HCT116 (cell line): ENCODE data around the gene OSBPL10. TPM values are rescaled to one million over a fixed set of nuclear protein-coding genes. Genes with fewer than 3 reads are reported as not detected.

Experiments used
- ATAC-seq: fragments of 200-7000 bp; cut with Tn5 transposase; 2 replicates; pipeline ENCODE4 v1.9.1; 2020; ENCODE audit warnings: mild to moderate bottlenecking, moderate library complexity
- BruUV-seq: library from RNA; stranded (reverse); fragments of 400-500 nt; replicated peaks from 2 replicates; lab custom pipeline; 2021; lab: Mats Ljungman, UMichigan
- CTCF ChIA-PET: fragments of 300-600 bp; sonication (Branson Sonifier 250); formaldehyde crosslinking; loops from one replicate; lab custom pipeline; 2021; ENCODE audit warnings: antibody characterized with exemption; lab: Charles Lee
- POLR2A ChIA-PET: fragments of 300-600, 350-600 bp; sonication (Branson Sonifier 250); formaldehyde crosslinking; loops from one replicate; lab custom pipeline; 2021; ENCODE audit warnings: antibody characterized with exemption; lab: Charles Lee
- RAD21 ChIA-PET, 2 experiments: fragments of 300-600 bp; sonication (Branson Sonifier 250); formaldehyde crosslinking; loops; one replicate each; lab custom pipeline; 2023; ENCODE audit warnings: low total read pairs in 2 of 2; ENCODE audit not compliant: uncharacterized antibody in 2 of 2, unreplicated experiment in 2 of 2, low non-redundant PET in 1 of 2; lab: Charles Lee
- DNase-seq: peaks from one replicate; pipeline ENCODE4 v3.0.0-alpha.2; 2010; ENCODE audit warnings: low read depth, low spot score
- H2AFZ ChIP-seq: fragments of 200-600 bp; shearing (Covaris generic), sonication (generic); 2 replicates; pipeline ENCODE4 v1.6.1; 2017; ENCODE audit warnings: low read depth, mixed run types, mixed read lengths, antibody characterized with exemption, low read length; ENCODE audit not compliant: poor library complexity, severe bottlenecking
- H3K27ac ChIP-seq: 2 replicates; pipeline ENCODE4 v1.5.1; 2012; ENCODE audit warnings: low read depth, low read length
- H3K27me3 ChIP-seq: fragments of 200-600 bp; sonication (generic); 2 replicates; pipeline ENCODE4 v1.6.1; 2016; ENCODE audit warnings: mixed run types, low read length, mixed read lengths; ENCODE audit not compliant: insufficient read depth
- H3K36me3 ChIP-seq, 2 experiments: fragments of 200-500 bp in 1 of 2; fragments of 200-600 bp in 1 of 2; sonication (Bioruptor generic) in 1 of 2; sonication (generic) in 1 of 2; 2 replicates each; pipeline versions ENCODE4 v1.5.1 to v1.6.1; 2014 to 2016; ENCODE audit warnings: low read length in 2 of 2, inconsistent platforms in 1 of 2, mixed read lengths in 1 of 2, mixed run types in 1 of 2; ENCODE audit not compliant: insufficient read depth in 2 of 2, control insufficient read depth in 1 of 2
- H3K4me1 ChIP-seq, 2 experiments: fragments of 200-600 bp in 1 of 2; sonication (generic) in 1 of 2; 2 replicates each; pipeline versions ENCODE4 v1.5.1 to v1.6.1; 2012 to 2017; ENCODE audit warnings: low read length in 2 of 2, inconsistent platforms in 1 of 2, mild to moderate bottlenecking in 1 of 2, mixed read lengths in 1 of 2, mixed run types in 1 of 2, moderate library complexity in 1 of 2; ENCODE audit not compliant: insufficient read depth in 2 of 2, control insufficient read depth in 1 of 2
- H3K4me2 ChIP-seq: fragments of 200-600 bp; sonication (generic); 2 replicates; pipeline ENCODE4 v1.6.1; 2017; ENCODE audit warnings: mixed run types, low read length, mixed read lengths
- H3K4me3 ChIP-seq, 2 experiments: fragments of 200-600 bp in 1 of 2; sonication (generic) in 1 of 2; replicated peaks in 1 of 2; 2 replicates each; pipeline ENCODE4 v1.5.1; 2011 to 2016; ENCODE audit warnings: low read length in 2 of 2, control low read depth in 1 of 2, low read depth in 1 of 2, mild to moderate bottlenecking in 1 of 2, mixed read lengths in 1 of 2, mixed run types in 1 of 2
- H3K79me2 ChIP-seq: fragments of 200-600 bp; sonication (generic); 2 replicates; pipeline ENCODE4 v1.6.1; 2017; ENCODE audit warnings: mild to moderate bottlenecking, mixed run types, low read length, moderate library complexity, mixed read lengths; ENCODE audit not compliant: insufficient read depth
- H3K9ac ChIP-seq: fragments of 200-600 bp; sonication (generic); 2 replicates; pipeline ENCODE4 v1.6.1; 2016; ENCODE audit warnings: low read length, mixed read lengths
- H3K9me2 ChIP-seq: fragments of 200-600 bp; sonication (generic), shearing (Covaris generic); 2 replicates; pipeline ENCODE4 v1.6.1; 2017; ENCODE audit warnings: mixed run types, mild to moderate bottlenecking, moderate library complexity; ENCODE audit not compliant: insufficient read depth
- H3K9me3 ChIP-seq, 2 experiments: fragments of 200-500 bp in 1 of 2; fragments of 200-600 bp in 1 of 2; sonication (Bioruptor generic) in 1 of 2; sonication (generic) in 1 of 2; 2 replicates each; pipeline ENCODE4 v1.6.1; 2014 to 2017; ENCODE audit warnings: low read length in 2 of 2, mixed read lengths in 2 of 2, inconsistent platforms in 1 of 2, low read depth in 1 of 2, mild to moderate bottlenecking in 1 of 2, mixed run types in 1 of 2, moderate library complexity in 1 of 2; ENCODE audit not compliant: control insufficient read depth in 1 of 2, insufficient read depth in 1 of 2
- H4K20me1 ChIP-seq: fragments of 200-600 bp; sonication (generic), shearing (Covaris generic); 2 replicates; pipeline ENCODE4 v1.6.1; 2017; ENCODE audit warnings: mixed run types, mild to moderate bottlenecking, moderate library complexity; ENCODE audit not compliant: insufficient read depth
- CEBPB ChIP-seq: IDR thresholded peaks from 2 replicates; pipeline ENCODE4 v1.6.1; 2012; ENCODE audit warnings: low read depth
- CTCF ChIP-seq, 3 experiments: fragments of 200-600 bp in 1 of 3; sonication (generic) in 1 of 3; IDR thresholded peaks in 2 of 3; conservative IDR thresholded peaks in 1 of 3; 2 replicates each; pipeline ENCODE4 v1.5.1; 2012 to 2017; ENCODE audit warnings: low read depth in 2 of 3, low read length in 2 of 3, antibody characterized with exemption in 1 of 3, borderline replicate concordance in 1 of 3, control low read depth in 1 of 3, mild to moderate bottlenecking in 1 of 3, mixed read lengths in 1 of 3, mixed run types in 1 of 3, moderate library complexity in 1 of 3; ENCODE audit not compliant: insufficient read depth in 1 of 3
- ELF1 ChIP-seq: IDR thresholded peaks from 2 replicates; pipeline ENCODE4 v1.6.1; 2012; ENCODE audit warnings: low read depth, borderline replicate concordance
- EZH2 ChIP-seq: fragments of 200-600 bp; sonication (generic); IDR thresholded peaks from 2 replicates; pipeline ENCODE4 v1.6.1; 2017; ENCODE audit warnings: antibody characterized with exemption, mixed run types
- FOSL1 ChIP-seq: IDR thresholded peaks from 2 replicates; pipeline ENCODE4 v1.6.1; 2012; ENCODE audit warnings: low read depth
- MAX ChIP-seq: IDR thresholded peaks from 2 replicates; pipeline ENCODE4 v1.6.1; 2012
- RAD21 ChIP-seq: IDR thresholded peaks from 2 replicates; pipeline ENCODE4 v1.6.1; 2012; ENCODE audit warnings: low read depth, mild to moderate bottlenecking
- REST ChIP-seq: IDR thresholded peaks from 2 replicates; pipeline ENCODE4 v1.6.1; 2012; ENCODE audit warnings: low read depth
- SRF ChIP-seq: IDR thresholded peaks from 2 replicates; pipeline ENCODE4 v1.6.1; 2012; ENCODE audit warnings: low read depth
- TCF7L2 ChIP-seq: IDR thresholded peaks from 2 replicates; pipeline ENCODE4 v1.7.0; 2011; ENCODE audit warnings: borderline replicate concordance, inconsistent platforms; ENCODE audit not compliant: insufficient read depth, insufficient read length; ENCODE audit errors: extremely low read depth
- ZFX ChIP-seq: fragments of 450-650 bp; IDR thresholded peaks from 2 replicates; pipeline ENCODE4 v1.6.1; 2017
- intact Hi-C: fragments of 100-400 bp; cut with micrococcal nuclease; formaldehyde crosslinking; loops from 2 replicates; pipeline ENCODE4 v1.10.0; 2022
- total RNA-seq: library from RNA; stranded (reverse); gene quantifications from one replicate; pipeline ENCODE4 v1.2.1, GENCODE V29; 2021; ENCODE audit not compliant: unreplicated experiment

OSBPL10 gene
- total RNA-seq, 1 experiment from 2014 or later, result 25.8 TPM

GRCh38 chr3:31645256-31645655, 335.8 kb downstream of the OSBPL10 start:
- Histone ChIP-seq H3K9me3 (peaks cover 0 to 10% of the 10 kb centered on the region in 2 experiments; a peak in 1 of 4 replicates), H3K4me1 (no peaks in the 10 kb centered on the region), H3K79me2 (no peaks in the 10 kb centered on the region), H3K9ac (no peak overlapping the region), H4K20me1 (no peaks in the 10 kb centered on the region), H3K36me3 (peaks cover 5 to 24% of the 10 kb centered on the region in 2 experiments; a peak in 2 of 4 replicates), H3K9me2 (no peaks in the 10 kb centered on the region), H3K4me3 (no peak overlapping the region), H3K27ac (no peak overlapping the region), H3K4me2 (no peak overlapping the region), H3K27me3 (no peaks in the 10 kb centered on the region), H2AFZ (no peak overlapping the region)
- no TSS peak for BruUV-seq
- ATAC-seq, result no peak
- POLR2A ChIA-PET, result no interaction called here
- CTCF ChIA-PET, result no interaction called here
- DNase-seq, result no peak
- intact Hi-C loops, result no loop called here
- RAD21 ChIA-PET, result no interaction called here
- TF ChIP-seq EZH2, result no peak
- TF ChIP-seq CEBPB, result no peak
- TF ChIP-seq REST, result no peak
- TF ChIP-seq SRF, result no peak
- no peak for TF ChIP-seq ZFX
- TF ChIP-seq MAX, result no peak
- TF ChIP-seq RAD21, result no peak
- no peak for TF ChIP-seq FOSL1
- no peak for TF ChIP-seq CTCF (IDR thresholded peaks at IDR 0.05 in 2 of 3, conservative IDR thresholded peaks at IDR 0.05 in 1 of 3; ENCODE audit: borderline replicate concordance in 1 of 3, insufficient read depth in 1 of 3, low read depth in 2 of 3, low read length in 2 of 3)
- TF ChIP-seq ELF1, result no peak
- no peak for TF ChIP-seq TCF7L2
